ENCODE measurements around the gene ELOVL5. TPM values are rescaled to one million over a fixed set of nuclear protein-coding genes. Genes with fewer than 3 reads are reported as not detected.
"Not testable (repeated sequence)": the region's sequence is repeated elsewhere in the genome, so short reads cannot be mapped to it uniquely, and the experiment has no call there.

The ELOVL5 gene
- total RNA-seq, 3 donors from 2014 or later (not counting 1 experiment from before 2014, with no cell fraction given), result 72.1 to 99.5 (median 73.7) TPM

DNA sequence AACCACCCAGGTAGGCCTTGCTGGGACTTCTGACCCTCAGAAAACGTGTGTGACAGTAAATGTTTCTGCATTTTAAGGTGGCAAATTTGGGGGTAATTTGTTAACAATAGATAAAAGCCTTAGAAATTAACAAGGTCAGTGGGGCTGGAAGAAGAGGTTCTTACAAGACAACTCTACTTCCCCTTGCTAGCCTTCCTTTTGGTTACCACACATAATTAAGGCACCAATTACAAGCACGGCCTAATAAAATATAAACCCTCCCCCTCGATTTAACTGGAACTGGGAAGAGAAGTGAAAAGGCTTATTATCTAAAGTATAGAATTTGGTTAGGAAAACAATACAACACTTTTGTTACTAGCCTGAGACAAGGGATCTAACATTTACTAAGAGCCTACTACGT, 38.8 kb downstream of the ELOVL5 start:
- no peak for DNase-seq
- peak in 1 of 3 donors; percentile 9 for ATAC-seq
- Histone ChIP-seq H3K36me3 (ENCODE audit: control insufficient read depth, insufficient read depth, low read length) (no peaks in the 10 kb centered on the region), H3K27ac (ENCODE audit: low read length) (peak overlapping the region; percentile 49), H3K4me3 (ENCODE audit: low read length) (no peak overlapping the region), H3K27me3 (ENCODE audit: control insufficient read depth, insufficient read depth, low read length) (no peaks in the 10 kb centered on the region), H3K4me1 (ENCODE audit: control insufficient read depth, insufficient read depth, low read length) (peaks cover 40% of the 10 kb centered on the region), H3K9me3 (ENCODE audit: control insufficient read depth, insufficient read depth, low read length) (no peaks in the 10 kb centered on the region)
- intact Hi-C loops (cut with micrococcal nuclease), result loop anchor here (5.0 kb wide), 1 partner anchor 37 kb away; the partner anchor contains the start of gene ELOVL5
- no peaks in the 10 kb centered on the region for H3K9me3 Mint-ChIP-seq
- no peaks in the 10 kb centered on the region for H3K27me3 Mint-ChIP-seq (ENCODE audit: low read depth in 2 of 2)
- no peaks in the 10 kb centered on the region for H3K36me3 Mint-ChIP-seq
- peak overlapping the region; percentile 68 to 88 for H3K27ac Mint-ChIP-seq
- TF ChIP-seq, protein P1, sequence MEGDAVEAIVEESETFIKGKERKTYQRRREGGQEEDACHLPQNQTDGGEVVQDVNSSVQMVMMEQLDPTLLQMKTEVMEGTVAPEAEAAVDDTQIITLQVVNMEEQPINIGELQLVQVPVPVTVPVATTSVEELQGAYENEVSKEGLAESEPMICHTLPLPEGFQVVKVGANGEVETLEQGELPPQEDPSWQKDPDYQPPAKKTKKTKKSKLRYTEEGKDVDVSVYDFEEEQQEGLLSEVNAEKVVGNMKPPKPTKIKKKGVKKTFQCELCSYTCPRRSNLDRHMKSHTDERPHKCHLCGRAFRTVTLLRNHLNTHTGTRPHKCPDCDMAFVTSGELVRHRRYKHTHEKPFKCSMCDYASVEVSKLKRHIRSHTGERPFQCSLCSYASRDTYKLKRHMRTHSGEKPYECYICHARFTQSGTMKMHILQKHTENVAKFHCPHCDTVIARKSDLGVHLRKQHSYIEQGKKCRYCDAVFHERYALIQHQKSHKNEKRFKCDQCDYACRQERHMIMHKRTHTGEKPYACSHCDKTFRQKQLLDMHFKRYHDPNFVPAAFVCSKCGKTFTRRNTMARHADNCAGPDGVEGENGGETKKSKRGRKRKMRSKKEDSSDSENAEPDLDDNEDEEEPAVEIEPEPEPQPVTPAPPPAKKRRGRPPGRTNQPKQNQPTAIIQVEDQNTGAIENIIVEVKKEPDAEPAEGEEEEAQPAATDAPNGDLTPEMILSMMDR (IDR thresholded peaks at IDR 0.05), result no peak
- peak overlapping the region; percentile 78 for H3K4me3 Mint-ChIP-seq
- 42% methylated on average over 2 of the region's 4 CpGs for WGBS (ENCODE audit: insufficient coverage)
- peaks cover 77 to 86% of the 10 kb centered on the region in 2 donors for H3K4me1 Mint-ChIP-seq

DNA sequence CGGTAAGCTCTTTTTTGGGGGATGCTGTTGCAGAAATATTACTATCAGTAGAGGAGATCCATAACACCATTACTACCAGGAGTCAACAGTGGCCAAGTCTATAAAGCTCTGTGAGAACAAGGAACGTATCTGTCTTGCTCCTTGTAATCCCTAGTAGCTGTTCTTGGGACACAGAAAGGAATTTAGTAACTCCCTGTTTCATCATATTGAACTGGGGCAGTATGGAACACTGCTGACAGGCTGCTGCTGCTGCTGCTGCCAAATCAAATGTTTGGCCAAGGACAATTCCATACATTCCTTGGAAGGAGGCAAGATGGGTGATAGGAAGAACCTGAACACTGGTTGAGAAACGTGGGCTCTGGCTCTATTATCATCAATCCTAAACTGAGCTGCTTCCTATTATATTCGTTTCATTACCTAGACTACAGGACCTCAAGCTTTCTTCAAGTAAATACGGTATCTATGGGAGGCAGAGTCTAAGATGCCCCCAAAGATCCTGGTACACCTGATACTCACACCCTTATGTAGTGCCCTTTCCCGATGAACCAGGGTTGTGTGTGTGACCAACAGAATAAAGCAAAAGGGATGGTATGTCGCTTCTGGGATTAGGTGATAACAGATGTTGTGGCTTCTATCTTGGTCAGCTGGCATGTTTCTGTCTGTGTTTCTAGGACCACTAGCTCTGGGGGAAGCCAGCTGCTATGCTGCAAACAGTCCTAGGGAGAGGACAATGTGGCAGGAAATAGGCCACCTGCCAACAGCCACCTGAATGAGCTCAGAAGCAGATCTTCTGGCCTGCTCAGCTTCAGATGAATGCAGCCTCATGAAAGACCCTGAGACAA, 39.5 kb downstream of the ELOVL5 start:
- Mint-ChIP-seq H3K27ac (peak overlapping the region; percentile 68 to 88), H3K27me3 (ENCODE audit: low read depth in 2 of 2) (no peaks in the 10 kb centered on the region), H3K36me3 (no peaks in the 10 kb centered on the region), H3K4me1 (peaks cover 75 to 84% of the 10 kb centered on the region in 2 donors), H3K9me3 (no peaks in the 10 kb centered on the region), H3K4me3 (peak overlapping the region; percentile 78)
- no peaks in the 10 kb centered on the region for H3K27me3 ChIP-seq (ENCODE audit: control insufficient read depth, insufficient read depth, low read length)
- H3K4me3 ChIP-seq (ENCODE audit: low read length), result no peak overlapping the region
- TF ChIP-seq, protein P1 (IDR thresholded peaks at IDR 0.05), result no peak
- peak in 1 of 2 donors; percentile 50 for DNase-seq
- peak in 2 of 3 donors; percentile 14 to 31 for ATAC-seq
- no peaks in the 10 kb centered on the region for H3K36me3 ChIP-seq (ENCODE audit: control insufficient read depth, insufficient read depth, low read length)
- peak overlapping the region; percentile 49 for H3K27ac ChIP-seq (ENCODE audit: low read length)
- intact Hi-C loops (cut with micrococcal nuclease), result no loop called here
- H3K9me3 ChIP-seq (ENCODE audit: control insufficient read depth, insufficient read depth, low read length), result no peaks in the 10 kb centered on the region
- 37% methylated on average over 4 of the region's 7 CpGs for WGBS (ENCODE audit: insufficient coverage)
- H3K4me1 ChIP-seq (ENCODE audit: control insufficient read depth, insufficient read depth, low read length), result peaks cover 40% of the 10 kb centered on the region

DNA sequence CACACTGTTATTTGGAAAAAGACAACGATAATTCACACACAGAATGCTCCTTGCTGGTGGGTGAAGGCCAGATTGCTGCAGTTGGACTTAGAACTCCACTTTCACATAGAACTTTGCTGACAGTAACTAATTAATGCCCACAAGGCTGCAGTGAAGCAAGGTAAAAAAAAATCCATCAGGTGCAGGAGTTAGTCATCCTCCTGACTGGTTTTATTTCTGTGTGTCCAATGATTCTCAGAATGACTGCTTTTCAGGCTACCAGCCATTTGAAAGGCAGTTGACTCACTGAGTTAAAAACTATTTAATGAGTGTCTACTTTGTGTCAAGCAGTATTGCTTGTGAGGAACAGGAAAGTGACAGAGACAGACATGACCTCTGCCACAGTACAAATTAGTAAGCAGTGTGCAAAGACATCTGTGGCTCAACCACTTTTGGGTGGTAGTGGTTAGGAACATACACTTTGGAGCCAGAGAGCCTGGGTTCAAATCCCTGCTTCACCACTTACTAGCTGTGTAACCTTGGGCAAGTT, 41.9 kb downstream of the ELOVL5 start:
- 88% methylated on average over 1 of the region's 1 CpG for WGBS (ENCODE audit: insufficient coverage)

DNA sequence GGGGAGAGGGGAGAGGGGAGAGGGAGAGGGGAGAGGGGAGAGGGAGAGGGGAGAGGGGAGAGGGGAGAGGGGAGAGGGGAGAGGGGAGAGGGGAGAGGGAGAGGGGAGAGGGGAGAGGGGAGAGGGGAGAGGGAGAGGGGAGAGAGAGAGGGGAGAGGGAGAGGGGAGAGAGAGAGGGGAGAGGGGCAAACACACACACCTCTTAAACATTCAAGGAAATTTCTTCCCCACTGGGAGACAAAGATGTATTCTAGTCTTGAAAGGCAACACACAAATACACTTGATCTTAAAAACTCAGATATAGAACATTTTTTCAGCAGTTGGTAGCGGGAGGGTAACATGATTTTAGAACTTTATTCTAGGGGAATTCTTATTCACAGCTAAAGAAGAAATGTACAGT, 42.5 kb downstream of the ELOVL5 start:
- peaks cover 47% of the 10 kb centered on the region for H3K4me1 ChIP-seq (ENCODE audit: control insufficient read depth, insufficient read depth, low read length)
- Mint-ChIP-seq H3K4me1 (peaks cover 77 to 85% of the 10 kb centered on the region in 2 donors), H3K27ac (peak overlapping the region; percentile 68 to 88)
- H3K36me3 ChIP-seq (ENCODE audit: control insufficient read depth, insufficient read depth, low read length); H3K36me3 Mint-ChIP-seq; ATAC-seq; H3K4me3 Mint-ChIP-seq; DNase-seq; H3K9me3 Mint-ChIP-seq; H3K27me3 Mint-ChIP-seq (ENCODE audit: low read depth in 2 of 2); H3K27me3 ChIP-seq (ENCODE audit: control insufficient read depth, insufficient read depth, low read length); intact Hi-C loops (cut with micrococcal nuclease); H3K9me3 ChIP-seq (ENCODE audit: control insufficient read depth, insufficient read depth, low read length); H3K27ac ChIP-seq (ENCODE audit: low read length); H3K4me3 ChIP-seq (ENCODE audit: low read length): not testable (repeated sequence)
- no CpG with 5 or more reads among the region's 1 CpG for WGBS (ENCODE audit: insufficient coverage)

More for the DNA sequence above, 41.9 kb downstream of the ELOVL5 start:
- Histone ChIP-seq H3K4me3 (ENCODE audit: low read length) (no peak overlapping the region), H3K9me3 (ENCODE audit: control insufficient read depth, insufficient read depth, low read length) (no peaks in the 10 kb centered on the region), H3K27ac (ENCODE audit: low read length) (peak overlapping the region; percentile 31), H3K36me3 (ENCODE audit: control insufficient read depth, insufficient read depth, low read length) (no peaks in the 10 kb centered on the region), H3K4me1 (ENCODE audit: control insufficient read depth, insufficient read depth, low read length) (peaks cover 46% of the 10 kb centered on the region), H3K27me3 (ENCODE audit: control insufficient read depth, insufficient read depth, low read length) (no peaks in the 10 kb centered on the region)
- TF ChIP-seq, protein P1 (IDR thresholded peaks at IDR 0.05), result no peak
- intact Hi-C loops (cut with micrococcal nuclease), result no loop called here
- ATAC-seq (peak in 1 of 3 donors; percentile 39), DNase-seq (no peak)
- H3K4me3 Mint-ChIP-seq, result no peak overlapping the region
- peak overlapping the region; percentile 68 to 88 for H3K27ac Mint-ChIP-seq
- no peaks in the 10 kb centered on the region for H3K9me3 Mint-ChIP-seq
- peaks cover 76 to 85% of the 10 kb centered on the region in 2 donors for H3K4me1 Mint-ChIP-seq
- H3K27me3 Mint-ChIP-seq (ENCODE audit: low read depth in 2 of 2), result no peaks in the 10 kb centered on the region
- no peaks in the 10 kb centered on the region for H3K36me3 Mint-ChIP-seq

DNA sequence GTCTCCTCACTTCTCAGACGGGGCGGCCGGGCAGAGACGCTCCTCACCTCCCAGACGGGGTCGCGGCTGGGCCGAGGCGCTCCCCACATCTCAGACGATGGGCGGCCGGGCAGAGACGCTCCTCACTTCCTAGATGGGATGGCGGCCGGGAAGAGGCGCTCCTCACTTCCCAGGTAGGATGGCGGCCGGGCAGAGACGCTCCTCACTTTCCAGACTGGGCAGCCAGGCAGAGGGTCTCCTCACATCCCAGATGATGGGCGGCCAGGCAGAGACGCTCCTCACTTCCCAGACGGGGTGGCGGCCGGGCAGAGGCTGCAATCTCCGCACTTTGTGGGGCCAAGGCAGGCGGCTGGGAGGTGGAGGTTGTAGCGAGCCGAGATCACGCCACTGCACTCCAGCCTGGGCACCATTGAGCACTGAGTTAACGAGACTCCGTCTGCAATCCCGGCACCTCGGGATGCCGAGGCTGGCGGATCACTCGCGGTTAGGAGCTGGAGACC, 43.2 kb downstream of the ELOVL5 start:
- H3K4me3 Mint-ChIP-seq; H3K9me3 Mint-ChIP-seq; H3K4me3 ChIP-seq (ENCODE audit: low read length); H3K27me3 Mint-ChIP-seq (ENCODE audit: low read depth in 2 of 2); H3K27me3 ChIP-seq (ENCODE audit: control insufficient read depth, insufficient read depth, low read length); ATAC-seq; H3K27ac ChIP-seq (ENCODE audit: low read length); intact Hi-C loops (cut with micrococcal nuclease); H3K36me3 Mint-ChIP-seq; DNase-seq; H3K36me3 ChIP-seq (ENCODE audit: control insufficient read depth, insufficient read depth, low read length); H3K9me3 ChIP-seq (ENCODE audit: control insufficient read depth, insufficient read depth, low read length): not testable (repeated sequence)
- peaks cover 77 to 85% of the 10 kb centered on the region in 2 donors for H3K4me1 Mint-ChIP-seq
- WGBS (ENCODE audit: insufficient coverage), result 98% methylated on average over 30 of the region's 37 CpGs
- peaks cover 47% of the 10 kb centered on the region for H3K4me1 ChIP-seq (ENCODE audit: control insufficient read depth, insufficient read depth, low read length)
- H3K27ac Mint-ChIP-seq, result peak overlapping the region; percentile 14 to 68
